NT2/D1 (cell line): ENCODE measurements around the gene ASB4.

Source experiments
- DNase-seq: peaks from one replicate; pipeline ENCODE4 v3.0.0-alpha.2; 2011; ENCODE audit warnings: low read depth, low spot score
- H3K27me3 ChIP-seq: 2 replicates; pipeline ENCODE4 v1.6.0; 2011; ENCODE audit warnings: mild to moderate bottlenecking; ENCODE audit not compliant: insufficient read length, insufficient read depth
- H3K36me3 ChIP-seq: 2 replicates; pipeline ENCODE4 v1.6.1; 2011; ENCODE audit warnings: mild to moderate bottlenecking, low read length, mixed read lengths; ENCODE audit not compliant: insufficient read depth, insufficient read length
- H3K4me1 ChIP-seq: 2 replicates; pipeline ENCODE4 v1.5.1; 2011; ENCODE audit not compliant: insufficient read depth, insufficient read length
- H3K4me3 ChIP-seq: 2 replicates; pipeline ENCODE4 v1.5.1; 2011; ENCODE audit warnings: low read depth; ENCODE audit not compliant: insufficient read length
- H3K9ac ChIP-seq: 2 replicates; pipeline ENCODE4 v1.6.0; 2011; ENCODE audit warnings: low read depth; ENCODE audit not compliant: insufficient read length
- H3K9me3 ChIP-seq: 2 replicates; pipeline ENCODE4 v1.5.1; 2011; ENCODE audit warnings: mild to moderate bottlenecking, low read length; ENCODE audit not compliant: insufficient read depth
- SUZ12 ChIP-seq: IDR thresholded peaks from 2 replicates; pipeline ENCODE4 v1.6.1; 2011; ENCODE audit not compliant: insufficient read length, insufficient read depth; ENCODE audit errors: extremely low read depth
- YY1 ChIP-seq: IDR thresholded peaks from 2 replicates; pipeline ENCODE4 v1.6.1; 2011; ENCODE audit not compliant: insufficient read length, insufficient read depth
- ZNF274 ChIP-seq: IDR thresholded peaks from 2 replicates; pipeline ENCODE4 v1.6.1; 2011; ENCODE audit warnings: mild to moderate bottlenecking, low read depth, low read length

The ASB4 gene

GRCh38 chr7:95527776-95528250 is 42.1 kb downstream of the ASB4 start:
- no peaks in the 10 kb centered on the region for H3K9me3 ChIP-seq
- no peaks in the 10 kb centered on the region for H3K36me3 ChIP-seq
- H3K27me3 ChIP-seq = no peaks in the 10 kb centered on the region
- no peak for TF ChIP-seq YY1
- TF ChIP-seq ZNF274 = no peak
- TF ChIP-seq SUZ12 = no peak
- DNase-seq = no peak
- no peak overlapping the region for H3K9ac ChIP-seq
- no peak overlapping the region for H3K4me3 ChIP-seq
- no peaks in the 10 kb centered on the region for H3K4me1 ChIP-seq

- H3K4me1 ChIP-seq = no peaks in the 10 kb centered on the region
- no peaks in the 10 kb centered on the region for H3K27me3 ChIP-seq
- DNase-seq = no peak
- H3K9ac ChIP-seq = no peak overlapping the region
- TF ChIP-seq ZNF274 (no peak), SUZ12 (no peak), YY1 (no peak)
- no peaks in the 10 kb centered on the region for H3K9me3 ChIP-seq
- H3K4me3 ChIP-seq = no peak overlapping the region
- no peaks in the 10 kb centered on the region for H3K36me3 ChIP-seq
Observed at GRCh38 chr7:95529701-95530100, 44.0 kb downstream of the ASB4 start.

- Histone ChIP-seq H3K4me3 (no peak overlapping the region), H3K27me3 (no peaks in the 10 kb centered on the region), H3K4me1 (no peaks in the 10 kb centered on the region), H3K9me3 (no peaks in the 10 kb centered on the region), H3K9ac (no peak overlapping the region), H3K36me3 (no peaks in the 10 kb centered on the region)
- TF ChIP-seq ZNF274 (no peak), YY1 (no peak), SUZ12 (no peak)
- no peak for DNase-seq
Observed at GRCh38 chr7:95530881-95531280, 45.1 kb downstream of the ASB4 start.

GRCh38 chr7:95531605-95532219 is 46.0 kb downstream of the ASB4 start:
- TF ChIP-seq SUZ12 (no peak), ZNF274 (no peak), YY1 (no peak)
- Histone ChIP-seq H3K4me3 (no peak overlapping the region), H3K9ac (no peak overlapping the region), H3K36me3 (no peaks in the 10 kb centered on the region), H3K4me1 (no peaks in the 10 kb centered on the region), H3K27me3 (no peaks in the 10 kb centered on the region), H3K9me3 (no peaks in the 10 kb centered on the region)
- DNase-seq = no peak

GRCh38 chr7:95534796-95535195 is 49.1 kb downstream of the ASB4 start:
- no peaks in the 10 kb centered on the region for H3K9me3 ChIP-seq
- no peaks in the 10 kb centered on the region for H3K27me3 ChIP-seq
- no peaks in the 10 kb centered on the region for H3K4me1 ChIP-seq
- DNase-seq = no peak
- no peaks in the 10 kb centered on the region for H3K36me3 ChIP-seq
- TF ChIP-seq YY1 (no peak), SUZ12 (no peak), ZNF274 (no peak)
- no peak overlapping the region for H3K9ac ChIP-seq
- H3K4me3 ChIP-seq = no peak overlapping the region

- no peaks in the 10 kb centered on the region for H3K27me3 ChIP-seq
- no peaks in the 10 kb centered on the region for H3K36me3 ChIP-seq
- no peaks in the 10 kb centered on the region for H3K4me1 ChIP-seq
- DNase-seq = no peak
- TF ChIP-seq SUZ12 (no peak), YY1 (no peak), ZNF274 (no peak)
- H3K9me3 ChIP-seq = no peaks in the 10 kb centered on the region
- H3K4me3 ChIP-seq = no peak overlapping the region
- no peak overlapping the region for H3K9ac ChIP-seq
Observed at GRCh38 chr7:95535662-95536061, 49.9 kb downstream of the ASB4 start.

GRCh38 chr7:95536656-95537311 is 51.0 kb downstream of the ASB4 start:
- no peak overlapping the region for H3K4me3 ChIP-seq
- no peak for DNase-seq
- no peak overlapping the region for H3K9ac ChIP-seq
- TF ChIP-seq YY1 (no peak), SUZ12 (no peak), ZNF274 (no peak)
- no peaks in the 10 kb centered on the region for H3K4me1 ChIP-seq
- H3K36me3 ChIP-seq = no peaks in the 10 kb centered on the region
- no peaks in the 10 kb centered on the region for H3K27me3 ChIP-seq
- H3K9me3 ChIP-seq = no peaks in the 10 kb centered on the region
